GM20000 (cell line): ENCODE measurements around the gene UGT2B7.

Source experiments
- DNase-seq: peaks from one replicate; pipeline ENCODE4 v3.0.0; 2012; ENCODE audit warnings: low spot score
- TF ChIP-seq, protein P1 (sequence below): IDR thresholded peaks from 2 replicates; pipeline ENCODE4 v1.5.1; 2012; ENCODE audit warnings: mild to moderate bottlenecking, control low read depth; ENCODE audit errors: extremely low read depth, missing control alignments

Gene UGT2B7

DNA sequence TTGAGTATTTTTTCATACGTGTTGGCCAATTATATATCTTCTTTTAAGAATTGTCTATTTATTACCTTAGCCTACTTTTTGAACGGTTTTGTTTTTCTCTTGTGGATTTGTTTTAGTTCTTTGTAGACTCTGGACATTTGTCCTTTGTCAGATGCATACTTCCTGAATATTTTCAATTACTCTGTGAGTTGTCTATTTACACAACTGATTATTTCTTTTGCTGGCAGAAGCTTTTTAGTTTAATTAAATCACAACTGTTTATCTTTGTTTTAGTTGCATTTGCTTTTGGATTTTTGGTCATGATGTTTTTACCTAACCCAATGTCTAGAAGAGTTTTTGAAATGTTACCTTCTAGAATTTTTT lies 19.6 kb downstream of the UGT2B7 start:
- TF ChIP-seq, protein P1, sequence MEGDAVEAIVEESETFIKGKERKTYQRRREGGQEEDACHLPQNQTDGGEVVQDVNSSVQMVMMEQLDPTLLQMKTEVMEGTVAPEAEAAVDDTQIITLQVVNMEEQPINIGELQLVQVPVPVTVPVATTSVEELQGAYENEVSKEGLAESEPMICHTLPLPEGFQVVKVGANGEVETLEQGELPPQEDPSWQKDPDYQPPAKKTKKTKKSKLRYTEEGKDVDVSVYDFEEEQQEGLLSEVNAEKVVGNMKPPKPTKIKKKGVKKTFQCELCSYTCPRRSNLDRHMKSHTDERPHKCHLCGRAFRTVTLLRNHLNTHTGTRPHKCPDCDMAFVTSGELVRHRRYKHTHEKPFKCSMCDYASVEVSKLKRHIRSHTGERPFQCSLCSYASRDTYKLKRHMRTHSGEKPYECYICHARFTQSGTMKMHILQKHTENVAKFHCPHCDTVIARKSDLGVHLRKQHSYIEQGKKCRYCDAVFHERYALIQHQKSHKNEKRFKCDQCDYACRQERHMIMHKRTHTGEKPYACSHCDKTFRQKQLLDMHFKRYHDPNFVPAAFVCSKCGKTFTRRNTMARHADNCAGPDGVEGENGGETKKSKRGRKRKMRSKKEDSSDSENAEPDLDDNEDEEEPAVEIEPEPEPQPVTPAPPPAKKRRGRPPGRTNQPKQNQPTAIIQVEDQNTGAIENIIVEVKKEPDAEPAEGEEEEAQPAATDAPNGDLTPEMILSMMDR: no peak
- no peak for DNase-seq

DNA sequence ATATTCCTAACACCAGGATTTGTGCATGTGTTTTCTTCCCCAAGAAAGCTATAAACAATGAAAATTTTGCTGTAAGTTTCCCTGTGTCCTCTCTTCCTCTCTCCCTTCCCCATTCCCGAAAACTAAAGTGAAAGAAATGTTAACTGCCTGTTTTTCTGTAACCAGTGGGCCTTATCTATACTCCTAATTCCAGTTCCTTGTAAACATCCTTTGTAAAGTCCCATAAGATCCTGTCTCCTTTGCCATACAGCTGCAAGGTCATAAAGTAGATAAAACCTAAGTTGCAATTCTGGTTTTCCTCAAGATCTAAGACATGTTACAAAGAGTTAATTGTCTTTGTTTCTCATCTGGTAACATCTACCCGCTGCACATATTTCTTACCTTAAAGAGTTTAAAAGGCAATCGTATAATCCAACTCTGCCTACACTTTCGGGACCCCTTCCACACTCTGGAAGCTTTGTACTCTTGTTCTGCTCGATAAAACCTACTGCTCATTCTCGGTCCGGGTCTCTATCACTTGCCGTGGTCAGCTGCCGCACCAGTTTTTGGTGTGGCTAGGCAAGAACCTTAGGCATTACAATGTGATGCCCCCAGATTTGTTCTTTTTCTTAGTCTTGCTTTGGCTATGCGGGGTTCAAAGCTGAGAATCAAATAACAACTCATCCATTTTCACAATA lies 20.5 kb downstream of the UGT2B7 start:
- no peak for DNase-seq
- TF ChIP-seq, protein P1: no peak

DNA sequence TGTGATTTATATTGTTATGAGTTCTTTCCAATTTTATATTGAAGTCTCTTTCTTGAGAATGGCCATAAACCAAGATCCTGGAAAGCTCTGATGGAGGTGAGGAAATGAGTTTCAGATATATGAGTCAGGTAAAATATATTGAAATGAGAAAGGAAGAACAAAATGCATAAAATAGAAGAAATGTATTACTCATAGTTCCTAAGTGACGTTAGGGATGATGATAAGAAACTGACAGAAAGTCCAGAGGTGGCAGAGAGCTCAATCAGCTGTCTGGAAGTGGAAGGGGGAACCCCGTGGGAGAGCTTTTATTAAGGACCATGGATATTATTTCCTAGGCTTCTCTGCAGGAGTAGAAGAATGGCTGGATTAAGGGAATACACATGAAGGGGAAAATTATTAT lies 24.6 kb downstream of the UGT2B7 start:
- TF ChIP-seq, protein P1: no peak
- no peak for DNase-seq

DNA sequence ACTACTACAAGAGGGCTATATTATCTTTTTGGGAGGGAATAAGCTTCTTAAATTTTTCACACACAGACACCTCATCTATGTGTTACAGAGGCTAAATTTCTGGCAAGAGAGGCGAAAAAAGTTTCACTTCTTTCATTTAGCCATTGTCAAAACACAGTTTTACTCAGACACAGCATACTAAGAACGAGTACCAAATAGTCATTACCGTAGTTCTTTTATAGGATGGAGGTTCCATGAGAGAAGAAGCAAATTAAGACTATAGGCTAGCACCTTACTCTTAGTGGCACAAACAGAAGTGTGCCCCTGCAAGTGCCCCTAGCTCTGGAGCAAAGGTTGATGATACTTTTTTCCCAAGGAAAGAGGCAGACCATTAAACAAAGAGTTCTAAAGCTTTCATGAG lies 26.2 kb downstream of the UGT2B7 start:
- TF ChIP-seq, protein P1: no peak
- DNase-seq: no peak

DNA sequence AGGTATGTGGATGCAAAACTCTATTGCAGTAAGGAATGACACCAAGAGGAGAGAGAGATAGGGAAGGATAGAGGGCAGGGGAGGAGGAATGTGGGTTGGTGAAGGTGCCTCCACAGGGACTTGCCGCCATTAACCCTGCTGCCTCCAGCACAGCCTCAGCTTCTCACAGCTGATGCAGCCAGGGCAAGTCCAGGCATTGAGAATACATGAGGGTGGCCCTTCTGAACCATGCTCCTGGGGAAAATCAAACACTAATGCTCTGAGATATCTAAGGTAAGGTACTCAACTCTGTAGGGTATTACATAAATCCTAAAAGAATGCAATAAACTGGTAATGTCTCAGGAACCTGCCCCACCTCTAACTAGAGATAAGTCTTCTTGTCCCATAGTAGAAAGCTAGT lies 28.7 kb downstream of the UGT2B7 start:
- TF ChIP-seq, protein P1: no peak
- no peak for DNase-seq

DNA sequence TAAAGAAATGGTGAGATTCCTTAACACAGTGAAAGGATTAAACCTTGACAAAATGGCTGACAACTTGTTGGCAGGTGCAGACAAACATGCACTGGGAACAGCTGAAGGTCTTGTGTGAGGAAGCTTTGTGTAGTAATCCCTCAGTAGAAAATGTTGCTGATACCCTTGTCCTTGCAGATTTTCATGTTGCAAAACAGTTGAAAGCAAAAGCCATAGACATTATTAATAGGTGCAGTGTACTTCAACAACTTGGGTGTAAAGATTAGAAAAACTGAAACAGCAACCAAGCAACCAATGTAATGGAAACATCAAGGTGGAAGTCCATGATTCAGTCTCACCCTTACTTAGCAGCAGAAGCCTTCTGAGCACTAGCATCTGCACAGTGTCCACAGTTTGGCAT lies 29.8 kb downstream of the UGT2B7 start:
- TF ChIP-seq, protein P1: no peak
- no peak for DNase-seq

DNA sequence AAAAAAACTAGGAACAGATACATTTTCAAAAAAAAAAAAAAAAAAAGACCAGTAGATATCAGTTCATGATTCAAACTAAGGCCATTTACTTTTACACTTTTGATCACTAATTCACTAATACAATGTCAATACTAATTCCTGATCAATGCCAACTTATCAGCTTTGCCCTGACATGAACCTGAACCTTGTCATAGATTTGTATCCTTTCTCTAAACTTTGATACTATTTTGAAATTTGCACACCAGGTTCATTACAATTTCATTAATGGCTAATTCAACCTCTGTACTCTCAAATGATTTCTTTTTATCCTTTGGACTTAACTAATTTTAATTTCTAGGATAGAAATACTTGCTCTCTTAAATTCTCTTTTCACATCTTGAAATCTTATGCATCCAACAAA lies 37.7 kb downstream of the UGT2B7 start:
- no peak for DNase-seq
- TF ChIP-seq, protein P1: no peak
